ENCODE measurements around the gene HP.
A peak's percentile ranks its signal among the peaks of the same experiment; 100 is the strongest.
"Not testable (repeated sequence)": the region's sequence is repeated elsewhere in the genome, so short reads cannot be mapped to it uniquely, and the experiment has no call there.

The HP gene, protein sequence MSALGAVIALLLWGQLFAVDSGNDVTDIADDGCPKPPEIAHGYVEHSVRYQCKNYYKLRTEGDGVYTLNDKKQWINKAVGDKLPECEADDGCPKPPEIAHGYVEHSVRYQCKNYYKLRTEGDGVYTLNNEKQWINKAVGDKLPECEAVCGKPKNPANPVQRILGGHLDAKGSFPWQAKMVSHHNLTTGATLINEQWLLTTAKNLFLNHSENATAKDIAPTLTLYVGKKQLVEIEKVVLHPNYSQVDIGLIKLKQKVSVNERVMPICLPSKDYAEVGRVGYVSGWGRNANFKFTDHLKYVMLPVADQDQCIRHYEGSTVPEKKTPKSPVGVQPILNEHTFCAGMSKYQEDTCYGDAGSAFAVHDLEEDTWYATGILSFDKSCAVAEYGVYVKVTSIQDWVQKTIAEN
- 0 to 0.65 (median 0.07) reads per million in 18 experiments for total RNA-seq

- DNase-seq: peak in 1 of 2 donors; percentile 29
These were observed at the start of gene HP for GRCh38 chr16:72054254-72054847. HP (plus strand) TSS chr16:72054505; CDS start chr16:72054653, 148 bp downstream.

- DNase-seq: not testable (repeated sequence)
These were observed 46.3 kb upstream of the HP start for GRCh38 chr16:72008065-72008423.

- peak; percentile 97 to 98 for DNase-seq
These were observed 45.7 kb upstream of the HP start, which contains the start of gene DHODH for GRCh38 chr16:72008424-72009216. DHODH (plus strand) TSS chr16:72008744; CDS start chr16:72008765, 21 bp downstream.

GRCh38 chr16:72009779-72010178, 44.5 kb upstream of the HP start:
- DNase-seq: no peak

DNA sequence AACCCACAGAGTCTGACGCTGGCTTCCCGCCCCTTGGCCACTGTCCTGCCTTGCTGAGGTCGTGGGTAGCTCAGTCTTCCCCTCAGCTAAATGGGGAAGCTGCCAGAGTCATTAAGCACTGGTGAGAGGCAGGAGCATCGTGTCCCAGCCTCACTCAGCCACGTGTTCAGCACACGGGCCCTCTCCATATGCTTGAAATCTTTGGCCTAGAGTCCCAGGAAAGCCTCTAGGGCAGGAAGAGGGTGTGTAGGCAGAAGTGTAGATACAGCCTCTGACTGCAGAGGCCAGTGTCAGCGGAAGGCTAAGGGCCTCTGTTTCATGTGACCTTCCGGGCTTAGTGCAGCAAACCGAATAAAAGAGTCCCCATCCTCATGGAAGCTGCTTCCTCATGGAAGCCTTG, 41.7 kb upstream of the HP start:
- DNase-seq: peak; percentile 3 to 22

- no peak for DNase-seq
These were observed 40.9 kb upstream of the HP start for GRCh38 chr16:72013389-72013788.

GRCh38 chr16:72013888-72014581, 40.3 kb upstream of the HP start:
- DNase-seq: no peak

- no peak for DNase-seq
These were observed 39.6 kb upstream of the HP start for GRCh38 chr16:72014675-72015074.

GRCh38 chr16:72015124-72015523, 39.2 kb upstream of the HP start:
- DNase-seq: no peak

DNA sequence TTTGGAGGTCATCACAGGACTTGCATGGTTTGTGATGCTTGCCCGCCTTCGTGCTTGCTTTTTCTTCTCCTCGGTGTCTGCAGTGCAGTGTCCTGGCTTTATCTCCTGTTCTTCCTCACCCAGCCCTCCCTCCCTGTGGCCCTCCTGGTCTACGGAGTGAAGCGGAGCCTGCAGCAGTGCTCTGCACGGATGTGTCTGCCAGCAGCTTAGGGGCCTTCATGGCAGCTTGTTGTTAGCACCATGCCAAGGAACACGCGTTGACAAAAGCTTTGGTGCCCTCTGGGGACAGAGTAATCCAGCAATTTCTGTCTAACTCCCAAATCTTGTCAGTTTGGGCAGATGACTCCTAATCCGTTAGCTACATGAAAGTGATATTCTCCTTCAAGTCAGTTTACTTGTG, 35.8 kb upstream of the HP start:
- DNase-seq: no peak

DNA sequence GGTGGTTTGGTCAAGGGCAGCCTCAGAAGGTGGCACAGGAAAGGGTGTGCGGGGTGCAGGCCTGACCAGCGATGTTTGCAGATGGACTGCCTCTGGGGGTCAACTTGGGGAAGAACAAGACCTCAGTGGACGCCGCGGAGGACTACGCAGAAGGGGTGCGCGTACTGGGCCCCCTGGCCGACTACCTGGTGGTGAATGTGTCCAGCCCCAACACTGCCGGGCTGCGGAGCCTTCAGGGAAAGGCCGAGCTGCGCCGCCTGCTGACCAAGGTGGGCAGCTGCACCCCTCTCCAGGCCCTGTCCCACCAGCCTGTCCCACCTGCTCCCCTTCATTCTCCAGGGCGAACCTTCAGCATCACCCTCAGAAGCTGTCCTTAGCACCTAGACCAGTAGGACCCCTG, 33.3 kb upstream of the HP start:
- DNase-seq: no peak

DNA sequence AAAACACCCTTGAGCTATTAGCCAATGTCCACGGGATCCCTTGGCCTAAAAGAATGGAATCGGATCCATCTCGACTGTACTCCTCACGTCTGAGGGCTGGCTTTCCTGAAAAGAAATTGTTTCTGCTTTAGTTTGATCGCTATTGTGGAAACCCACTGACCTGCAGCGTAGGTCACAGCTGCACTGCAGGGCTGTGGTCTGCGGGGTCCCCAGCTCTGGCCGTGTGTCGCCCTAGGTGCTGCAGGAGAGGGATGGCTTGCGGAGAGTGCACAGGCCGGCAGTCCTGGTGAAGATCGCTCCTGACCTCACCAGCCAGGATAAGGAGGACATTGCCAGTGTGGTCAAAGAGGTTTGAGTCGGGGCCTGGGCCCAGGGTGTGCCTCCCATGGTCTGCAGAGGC, 32.2 kb upstream of the HP start:
- DNase-seq: no peak

DNA sequence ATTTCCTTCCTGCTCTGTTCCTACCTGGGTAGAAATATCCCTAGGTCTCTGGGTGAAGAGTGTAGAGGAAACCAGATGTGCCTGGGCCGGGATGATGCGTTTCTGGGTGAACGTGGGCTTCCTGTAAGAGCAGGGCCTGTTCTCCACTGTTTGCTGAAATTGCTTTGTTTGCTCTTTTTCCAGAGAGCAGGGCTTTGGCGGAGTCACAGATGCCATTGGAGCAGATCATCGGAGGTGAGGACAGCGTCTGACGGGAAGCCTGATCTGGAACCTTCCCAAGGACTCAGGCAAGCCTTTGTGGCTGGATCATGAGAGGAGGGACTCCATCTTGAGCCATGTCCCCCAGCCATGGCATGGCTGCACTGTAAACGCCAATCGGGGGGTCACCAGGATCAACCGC, 30.3 kb upstream of the HP start:
- no peak for DNase-seq

GRCh38 chr16:72024862-72025382, 29.4 kb upstream of the HP start:
- no peak for DNase-seq

DNA sequence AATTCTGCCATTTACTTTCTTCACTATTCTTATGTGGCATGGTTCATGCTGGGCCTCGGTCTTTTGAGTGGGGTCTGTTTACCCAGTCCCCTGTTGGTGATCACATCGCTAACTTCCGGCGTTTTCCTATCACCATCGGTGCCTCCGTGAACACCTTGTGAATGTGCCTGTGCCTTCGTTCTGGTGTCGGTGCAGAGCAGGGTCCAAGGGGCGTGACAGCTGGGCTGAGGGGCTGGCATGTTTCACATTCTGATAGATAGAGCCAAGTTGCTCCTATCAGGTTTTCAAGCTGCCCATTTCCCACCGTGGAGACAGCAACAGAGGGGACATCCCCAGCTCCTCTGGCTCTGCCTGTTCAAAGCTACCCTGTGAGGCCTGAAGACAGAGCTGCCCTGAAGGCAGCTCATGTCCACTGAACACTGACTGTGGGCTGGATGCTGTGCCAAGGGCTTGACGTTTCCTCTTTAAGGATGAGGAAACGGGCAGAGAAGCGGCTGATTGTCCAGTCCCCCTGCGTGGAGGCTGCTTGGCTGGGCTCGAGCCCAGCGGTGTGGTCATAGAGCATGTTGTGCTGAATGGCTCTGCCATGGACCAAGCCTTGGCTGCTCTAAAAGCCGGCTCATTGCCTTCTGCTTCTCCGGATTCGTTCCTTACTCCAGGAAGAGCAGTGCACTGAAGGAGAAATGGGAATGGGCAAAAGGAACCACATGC, 28.7 kb upstream of the HP start:
- DNase-seq: no peak

- DNase-seq: no peak
These were observed 26.5 kb upstream of the HP start for GRCh38 chr16:72027669-72028378.

DNA sequence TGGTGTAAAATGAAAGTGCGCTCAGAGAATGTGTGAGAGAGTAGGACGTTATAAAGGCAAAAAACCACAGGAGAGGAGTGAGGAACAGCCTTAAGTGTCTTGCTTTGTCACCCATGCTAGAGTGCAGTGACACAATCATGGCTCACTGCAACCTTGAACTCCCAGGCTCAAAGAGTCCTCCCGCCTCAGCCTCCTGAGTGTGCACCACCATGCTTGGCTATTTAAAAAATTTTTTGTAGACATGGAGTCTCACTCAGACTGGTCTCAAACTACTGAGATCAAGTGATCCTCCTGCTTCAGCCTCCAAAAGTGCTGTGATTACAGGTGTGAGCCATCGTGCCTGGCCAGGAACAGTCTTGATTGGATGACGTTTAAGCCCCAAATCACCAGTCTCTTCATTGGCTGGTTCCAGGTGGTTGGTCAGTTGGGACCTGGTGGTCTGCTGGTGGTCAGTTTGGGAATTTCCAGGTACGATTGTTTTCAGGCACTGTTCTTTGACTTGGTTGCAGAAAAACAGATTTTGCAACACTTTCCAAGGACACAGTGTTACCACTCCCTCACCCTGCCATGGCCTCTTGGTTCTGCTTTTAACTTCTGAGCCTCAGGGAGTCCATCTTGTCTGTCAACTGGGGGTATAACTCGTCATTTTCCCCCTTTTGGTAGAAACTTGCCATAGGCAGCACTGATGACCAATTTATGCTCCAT, 24.6 kb upstream of the HP start:
- no peak for DNase-seq

DNA sequence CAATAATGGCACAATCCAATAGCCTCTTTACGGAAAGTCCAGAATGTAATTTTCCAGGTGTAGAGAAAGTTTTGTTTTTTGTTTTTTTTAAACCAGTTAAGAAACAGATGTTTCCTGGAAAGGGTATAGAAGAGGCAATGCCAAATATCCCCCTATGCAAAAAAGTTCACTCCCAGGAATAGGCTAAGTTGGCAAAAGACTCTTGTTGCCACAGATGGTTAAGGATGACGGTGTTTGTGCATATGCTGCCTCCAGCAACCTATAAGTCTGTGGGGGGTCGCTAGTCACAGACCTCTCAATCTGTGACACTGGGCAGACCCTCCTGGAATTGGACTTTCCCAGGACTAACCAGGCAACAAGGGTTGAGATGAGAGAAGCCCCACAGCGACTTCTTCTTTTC, 20.9 kb upstream of the HP start:
- no peak for DNase-seq

DNA sequence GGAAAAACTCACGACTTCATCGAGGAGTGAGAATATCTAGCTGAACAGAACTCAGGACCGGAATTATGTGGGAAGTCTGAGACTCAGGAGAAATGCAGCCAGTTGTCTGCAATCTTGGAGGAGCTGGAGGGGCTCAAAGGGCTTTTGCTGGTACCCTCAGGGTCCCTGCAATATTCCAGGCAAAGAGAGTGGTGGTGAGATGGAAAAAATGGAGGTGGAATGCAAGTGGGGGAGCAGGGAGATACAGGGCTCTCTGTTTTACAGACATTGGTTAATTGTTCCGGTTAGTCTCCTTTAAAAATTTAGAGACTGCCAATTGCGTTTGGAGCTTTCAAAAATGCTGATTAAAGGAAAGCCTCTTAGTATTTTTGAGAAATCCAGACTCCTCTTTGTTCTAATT, 18.2 kb upstream of the HP start:
- no peak for DNase-seq

DNA sequence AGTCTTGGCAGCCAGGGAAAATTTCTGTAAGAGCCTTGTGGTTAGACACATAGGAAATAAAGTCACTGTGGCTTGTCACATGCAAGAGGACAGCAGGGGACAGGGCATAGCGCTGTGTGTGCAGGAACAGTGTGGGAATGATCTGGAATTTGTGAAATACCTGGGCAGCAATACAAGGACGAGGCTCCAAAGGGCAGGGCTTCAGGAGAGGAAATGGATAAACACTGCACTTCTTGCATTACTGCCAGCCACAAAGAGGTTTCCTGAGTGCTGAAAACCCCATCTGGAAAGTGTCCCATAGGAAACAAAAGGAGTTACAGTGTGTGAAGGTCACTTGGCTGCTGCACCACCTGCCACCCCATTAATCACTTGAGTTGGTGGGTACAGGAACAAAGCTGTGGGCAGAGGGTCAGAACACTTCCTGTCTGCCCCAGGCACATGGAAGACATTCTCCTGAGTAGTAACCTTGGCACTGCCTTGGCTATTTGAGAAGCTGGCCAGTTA, 12.1 kb upstream of the HP start:
- no peak for DNase-seq

Data from inflammatory macrophage (primary cell).